ENCODE measurements around the gene CSF1.
"Not testable (repeated sequence)": the region's sequence is repeated elsewhere in the genome, so short reads cannot be mapped to it uniquely, and the experiment has no call there.

Gene CSF1

GRCh38 chr1:109914587-109915240, 4.1 kb downstream of the CSF1 start:
- FAIRE-seq = no peak
- DNase-seq (ENCODE audit: insufficient read length, low spot score) = no peak
- no peak for TF ChIP-seq POLR2A (IDR thresholded peaks at IDR 0.05; ENCODE audit: low read depth, low read length)
- TF ChIP-seq TAF1 (IDR thresholded peaks at IDR 0.05; ENCODE audit: low read depth, low read length) = no peak
- TF ChIP-seq POU2F2 (IDR thresholded peaks at IDR 0.05; ENCODE audit: low read depth, low read length) = no peak
- no peak for TF ChIP-seq PAX5 (IDR thresholded peaks at IDR 0.05; ENCODE audit: insufficient read depth, low read length, severe bottlenecking)
- no peak for TF ChIP-seq SPI1 (IDR thresholded peaks at IDR 0.05; ENCODE audit: low read depth, low read length)

- FAIRE-seq (no peak), DNase-seq (ENCODE audit: insufficient read length, low spot score) (no peak)
- no peak for TF ChIP-seq TAF1 (IDR thresholded peaks at IDR 0.05; ENCODE audit: low read depth, low read length)
Observed at GRCh38 chr1:109917051-109917767, 6.6 kb downstream of the CSF1 start.

GRCh38 chr1:109917768-109918606, 7.3 kb downstream of the CSF1 start:
- DNase-seq (ENCODE audit: insufficient read length, low spot score) = no peak
- TF ChIP-seq PAX5 (IDR thresholded peaks at IDR 0.05; ENCODE audit: insufficient read depth, low read length, severe bottlenecking) (no peak), SPI1 (IDR thresholded peaks at IDR 0.05; ENCODE audit: low read depth, low read length) (no peak), POLR2AphosphoS5 (IDR thresholded peaks at IDR 0.05; ENCODE audit: low read depth, low read length) (no peak), POU2F2 (IDR thresholded peaks at IDR 0.05; ENCODE audit: low read depth, low read length) (no peak), POLR2A (IDR thresholded peaks at IDR 0.05; ENCODE audit: low read depth, low read length) (no peak), TAF1 (IDR thresholded peaks at IDR 0.05; ENCODE audit: low read depth, low read length) (no peak)
- FAIRE-seq = no peak

- no peak for TF ChIP-seq POLR2A (IDR thresholded peaks at IDR 0.05; ENCODE audit: low read depth, low read length)
- no peak for TF ChIP-seq SPI1 (IDR thresholded peaks at IDR 0.05; ENCODE audit: low read depth, low read length)
- no peak for TF ChIP-seq POLR2AphosphoS5 (IDR thresholded peaks at IDR 0.05; ENCODE audit: low read depth, low read length)
- TF ChIP-seq PAX5 (IDR thresholded peaks at IDR 0.05; ENCODE audit: insufficient read depth, low read length, severe bottlenecking) = no peak
- TF ChIP-seq POU2F2 (IDR thresholded peaks at IDR 0.05; ENCODE audit: low read depth, low read length) = no peak
- TF ChIP-seq TAF1 (IDR thresholded peaks at IDR 0.05; ENCODE audit: low read depth, low read length) = no peak
- DNase-seq (ENCODE audit: insufficient read length, low spot score) (no peak), FAIRE-seq (no peak)
Observed at GRCh38 chr1:109918671-109919070, 8.0 kb downstream of the CSF1 start.

DNA sequence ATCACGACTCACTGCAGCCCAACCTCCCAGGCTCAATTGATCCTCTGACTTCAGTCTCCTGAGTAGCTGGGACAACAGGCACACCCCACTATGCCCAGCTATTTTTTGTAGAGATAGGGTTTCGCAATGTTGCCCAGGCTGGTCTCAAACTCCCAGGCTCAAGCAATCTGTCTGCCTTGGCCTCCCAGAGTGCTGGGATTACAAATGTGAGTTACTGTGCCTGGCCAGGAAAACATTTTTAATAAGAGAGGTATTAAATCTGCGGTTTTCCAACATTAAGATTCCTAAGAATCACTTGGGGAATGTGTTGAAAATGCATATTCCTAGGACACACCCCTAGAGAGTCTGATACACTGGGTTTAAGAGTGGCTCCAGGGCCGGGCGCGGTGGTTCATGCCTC, 8.7 kb downstream of the CSF1 start:
- no peak for DNase-seq (ENCODE audit: insufficient read length, low spot score)

GRCh38 chr1:109920391-109920790, 9.7 kb downstream of the CSF1 start:
- not testable (repeated sequence) for DNase-seq (ENCODE audit: insufficient read length, low spot score); FAIRE-seq

More for the DNA sequence above, 8.7 kb downstream of the CSF1 start:
- no peak for FAIRE-seq
- TF ChIP-seq POLR2AphosphoS5 (IDR thresholded peaks at IDR 0.05; ENCODE audit: low read depth, low read length) = no peak
- TF ChIP-seq SPI1 (IDR thresholded peaks at IDR 0.05; ENCODE audit: low read depth, low read length) = no peak
- TF ChIP-seq POU2F2 (IDR thresholded peaks at IDR 0.05; ENCODE audit: low read depth, low read length) = no peak
- TF ChIP-seq PAX5 (IDR thresholded peaks at IDR 0.05; ENCODE audit: insufficient read depth, low read length, severe bottlenecking) = no peak
- TF ChIP-seq POLR2A (IDR thresholded peaks at IDR 0.05; ENCODE audit: low read depth, low read length) = no peak
- TF ChIP-seq TAF1 (IDR thresholded peaks at IDR 0.05; ENCODE audit: low read depth, low read length) = no peak

- DNase-seq (ENCODE audit: insufficient read length, low spot score) = no peak
- TF ChIP-seq POLR2AphosphoS5 (IDR thresholded peaks at IDR 0.05; ENCODE audit: low read depth, low read length) (no peak), POLR2A (IDR thresholded peaks at IDR 0.05; ENCODE audit: low read depth, low read length) (no peak), POU2F2 (IDR thresholded peaks at IDR 0.05; ENCODE audit: low read depth, low read length) (no peak), SPI1 (IDR thresholded peaks at IDR 0.05; ENCODE audit: low read depth, low read length) (no peak), PAX5 (IDR thresholded peaks at IDR 0.05; ENCODE audit: insufficient read depth, low read length, severe bottlenecking) (no peak), TAF1 (IDR thresholded peaks at IDR 0.05; ENCODE audit: low read depth, low read length) (no peak)
- FAIRE-seq = no peak
Observed at GRCh38 chr1:109922326-109922725, 11.7 kb downstream of the CSF1 start.

- TF ChIP-seq TAF1 (IDR thresholded peaks at IDR 0.05; ENCODE audit: low read depth, low read length) (no peak), POU2F2 (IDR thresholded peaks at IDR 0.05; ENCODE audit: low read depth, low read length) (no peak), POLR2A (IDR thresholded peaks at IDR 0.05; ENCODE audit: low read depth, low read length) (no peak), SPI1 (IDR thresholded peaks at IDR 0.05; ENCODE audit: low read depth, low read length) (no peak), PAX5 (IDR thresholded peaks at IDR 0.05; ENCODE audit: insufficient read depth, low read length, severe bottlenecking) (no peak), POLR2AphosphoS5 (IDR thresholded peaks at IDR 0.05; ENCODE audit: low read depth, low read length) (no peak)
- no peak for DNase-seq (ENCODE audit: insufficient read length, low spot score)
- no peak for FAIRE-seq
Observed at GRCh38 chr1:109923131-109923945, 12.7 kb downstream of the CSF1 start.

- TF ChIP-seq POLR2A (IDR thresholded peaks at IDR 0.05; ENCODE audit: low read depth, low read length) = no peak
- no peak for TF ChIP-seq SPI1 (IDR thresholded peaks at IDR 0.05; ENCODE audit: low read depth, low read length)
- no peak for TF ChIP-seq POU2F2 (IDR thresholded peaks at IDR 0.05; ENCODE audit: low read depth, low read length)
- TF ChIP-seq TAF1 (IDR thresholded peaks at IDR 0.05; ENCODE audit: low read depth, low read length) = no peak
- no peak for TF ChIP-seq PAX5 (IDR thresholded peaks at IDR 0.05; ENCODE audit: insufficient read depth, low read length, severe bottlenecking)
- no peak for TF ChIP-seq POLR2AphosphoS5 (IDR thresholded peaks at IDR 0.05; ENCODE audit: low read depth, low read length)
- no peak for FAIRE-seq
- DNase-seq (ENCODE audit: insufficient read length, low spot score) = no peak
Observed at GRCh38 chr1:109923946-109924275, 13.3 kb downstream of the CSF1 start.
